ENCODE results near the gene NFIB.

DNA sequence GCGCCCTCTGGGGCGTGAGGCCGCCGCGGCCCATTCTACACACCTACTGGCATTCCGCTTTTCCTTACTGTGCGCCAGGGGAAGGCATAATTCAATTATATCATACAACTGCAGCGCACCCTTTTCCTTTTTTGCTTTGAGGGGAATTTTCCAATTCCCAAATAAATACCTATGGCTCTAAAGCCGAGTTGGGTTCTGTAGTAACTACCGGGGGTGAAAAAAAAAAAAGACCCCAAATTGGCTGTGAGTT, 34.1 kb upstream of the NFIB start:
- TF ChIP-seq, protein P1, sequence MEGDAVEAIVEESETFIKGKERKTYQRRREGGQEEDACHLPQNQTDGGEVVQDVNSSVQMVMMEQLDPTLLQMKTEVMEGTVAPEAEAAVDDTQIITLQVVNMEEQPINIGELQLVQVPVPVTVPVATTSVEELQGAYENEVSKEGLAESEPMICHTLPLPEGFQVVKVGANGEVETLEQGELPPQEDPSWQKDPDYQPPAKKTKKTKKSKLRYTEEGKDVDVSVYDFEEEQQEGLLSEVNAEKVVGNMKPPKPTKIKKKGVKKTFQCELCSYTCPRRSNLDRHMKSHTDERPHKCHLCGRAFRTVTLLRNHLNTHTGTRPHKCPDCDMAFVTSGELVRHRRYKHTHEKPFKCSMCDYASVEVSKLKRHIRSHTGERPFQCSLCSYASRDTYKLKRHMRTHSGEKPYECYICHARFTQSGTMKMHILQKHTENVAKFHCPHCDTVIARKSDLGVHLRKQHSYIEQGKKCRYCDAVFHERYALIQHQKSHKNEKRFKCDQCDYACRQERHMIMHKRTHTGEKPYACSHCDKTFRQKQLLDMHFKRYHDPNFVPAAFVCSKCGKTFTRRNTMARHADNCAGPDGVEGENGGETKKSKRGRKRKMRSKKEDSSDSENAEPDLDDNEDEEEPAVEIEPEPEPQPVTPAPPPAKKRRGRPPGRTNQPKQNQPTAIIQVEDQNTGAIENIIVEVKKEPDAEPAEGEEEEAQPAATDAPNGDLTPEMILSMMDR (IDR thresholded peaks at IDR 0.05), result no peak
- TF ChIP-seq CREB1 (CRISPR knock-in tag; IDR thresholded peaks at IDR 0.05) (no peak), JUN (CRISPR knock-in tag; IDR thresholded peaks at IDR 0.05) (no peak), ATF2 (CRISPR knock-in tag; IDR thresholded peaks at IDR 0.05; ENCODE audit: borderline replicate concordance, low read depth) (no peak), HMGA2 (CRISPR knock-in tag; IDR thresholded peaks at IDR 0.05) (no peak), MYBL2 (CRISPR knock-in tag; IDR thresholded peaks at IDR 0.05) (no peak; the same call in 1 of the 2 replicates), KAT7 (CRISPR knock-in tag; IDR thresholded peaks at IDR 0.05; ENCODE audit: borderline replicate concordance) (no peak)
- TF ChIP-seq, protein P2, sequence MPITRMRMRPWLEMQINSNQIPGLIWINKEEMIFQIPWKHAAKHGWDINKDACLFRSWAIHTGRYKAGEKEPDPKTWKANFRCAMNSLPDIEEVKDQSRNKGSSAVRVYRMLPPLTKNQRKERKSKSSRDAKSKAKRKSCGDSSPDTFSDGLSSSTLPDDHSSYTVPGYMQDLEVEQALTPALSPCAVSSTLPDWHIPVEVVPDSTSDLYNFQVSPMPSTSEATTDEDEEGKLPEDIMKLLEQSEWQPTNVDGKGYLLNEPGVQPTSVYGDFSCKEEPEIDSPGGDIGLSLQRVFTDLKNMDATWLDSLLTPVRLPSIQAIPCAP (CRISPR knock-in tag; IDR thresholded peaks at IDR 0.05), result no peak
